Measurements from ENCODE around the gene DAAM1. TPM values are rescaled to one million over a fixed set of nuclear protein-coding genes. Genes with fewer than 3 reads are reported as not detected.

Gene DAAM1
- total RNA-seq, 1 experiment from 2014 or later: 18.2 TPM

GRCh38 chr14:59254911-59255545 is 66.6 kb downstream of the DAAM1 start:
- DNase-seq (ENCODE audit: low read depth): no peak

- DNase-seq (ENCODE audit: low read depth): no peak
Measured at GRCh38 chr14:59256331-59256730, 67.9 kb downstream of the DAAM1 start.

- no peak for DNase-seq (ENCODE audit: low read depth)
Measured at GRCh38 chr14:59261334-59261733, 72.9 kb downstream of the DAAM1 start.

- DNase-seq (ENCODE audit: low read depth): no peak
Measured at GRCh38 chr14:59262717-59263454, 74.4 kb downstream of the DAAM1 start.

GRCh38 chr14:59265808-59266207 is 77.3 kb downstream of the DAAM1 start:
- peak; percentile 57 for DNase-seq (ENCODE audit: low read depth)

GRCh38 chr14:59267046-59267445 is 78.6 kb downstream of the DAAM1 start:
- peak; percentile 40 for DNase-seq (ENCODE audit: low read depth)

- peak; percentile 74 for DNase-seq (ENCODE audit: low read depth)
Measured at GRCh38 chr14:59268011-59268410, 79.5 kb downstream of the DAAM1 start.

GRCh38 chr14:59268858-59269257 is 80.4 kb downstream of the DAAM1 start:
- DNase-seq (ENCODE audit: low read depth): peak; percentile 44

- no peak for DNase-seq (ENCODE audit: low read depth)
Measured at GRCh38 chr14:59269466-59269865, 81.0 kb downstream of the DAAM1 start.

- no peak for DNase-seq (ENCODE audit: low read depth)
Measured at GRCh38 chr14:59271256-59271655, 82.8 kb downstream of the DAAM1 start.

GRCh38 chr14:59271734-59272133 is 83.3 kb downstream of the DAAM1 start:
- no peak for DNase-seq (ENCODE audit: low read depth)

- DNase-seq (ENCODE audit: low read depth): no peak
Measured at GRCh38 chr14:59272633-59273032, 84.2 kb downstream of the DAAM1 start.

- DNase-seq (ENCODE audit: low read depth): no peak
Measured at GRCh38 chr14:59273737-59274136, 85.3 kb downstream of the DAAM1 start.

- DNase-seq (ENCODE audit: low read depth): peak; percentile 61
Measured at GRCh38 chr14:59274991-59275391, 86.5 kb downstream of the DAAM1 start.

GRCh38 chr14:59275668-59276067 is 87.2 kb downstream of the DAAM1 start:
- DNase-seq (ENCODE audit: low read depth): peak; percentile 92

- no peak for DNase-seq (ENCODE audit: low read depth)
Measured at GRCh38 chr14:59276235-59276634, 87.8 kb downstream of the DAAM1 start.

- no peak for DNase-seq (ENCODE audit: low read depth)
Measured at GRCh38 chr14:59277659-59278058, 89.2 kb downstream of the DAAM1 start.

- peak; percentile 93 for DNase-seq (ENCODE audit: low read depth)
Measured at GRCh38 chr14:59278111-59278510, 89.6 kb downstream of the DAAM1 start.

- DNase-seq (ENCODE audit: low read depth): no peak
Measured at GRCh38 chr14:59280961-59281360, 92.5 kb downstream of the DAAM1 start.

GRCh38 chr14:59281609-59282377 is 93.3 kb downstream of the DAAM1 start:
- DNase-seq (ENCODE audit: low read depth): peak; percentile 57

- no peak for DNase-seq (ENCODE audit: low read depth)
Measured at GRCh38 chr14:59282378-59282765, 93.9 kb downstream of the DAAM1 start.

- peak; percentile 35 for DNase-seq (ENCODE audit: low read depth)
Measured at GRCh38 chr14:59283361-59283760, 94.9 kb downstream of the DAAM1 start.

- no peak for DNase-seq (ENCODE audit: low read depth)
Measured at GRCh38 chr14:59284059-59284458, 95.6 kb downstream of the DAAM1 start.

Data from M059J (cell line).